ENCODE results near the gene SIPA1L3. TPM values are rescaled to one million over a fixed set of nuclear protein-coding genes. Genes with fewer than 3 reads are reported as not detected.

SIPA1L3 gene
- polyA plus RNA-seq, 1 of the 3 experiments (the other 2 are of a cell fraction) = 11.6 TPM

DNA sequence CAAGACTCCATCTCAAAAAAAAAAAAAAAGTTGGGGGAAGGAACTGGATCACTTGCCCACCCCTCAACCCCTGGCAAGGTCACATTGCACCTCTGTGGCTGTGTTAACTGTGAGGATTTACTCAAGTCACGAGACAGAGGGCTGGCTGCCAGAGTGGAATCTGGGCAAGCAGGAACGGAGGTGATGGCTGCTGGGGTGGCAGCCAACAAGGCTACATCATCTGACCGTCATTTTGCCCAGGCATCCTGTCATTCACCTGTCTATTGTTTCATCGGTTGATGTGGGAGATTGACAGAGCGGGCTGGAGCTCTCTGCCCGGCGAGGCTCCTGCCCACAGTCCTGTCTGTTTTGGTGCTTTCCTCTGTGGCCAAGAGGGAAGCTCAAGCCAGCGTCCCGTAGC, 241.3 kb downstream of the SIPA1L3 start:
- Histone ChIP-seq H3F3A (replicated peaks; ENCODE audit: insufficient read depth) (peaks cover 4% of the 10 kb centered on the region), H3K9ac (no peak overlapping the region), H4K20me1 (ENCODE audit: insufficient read depth) (no peaks in the 10 kb centered on the region), H2AFZ (ENCODE audit: low read depth) (no peak overlapping the region), H3K27ac (ENCODE audit: low read depth in 2 of 2, low read length in 1 of 2) (no peak overlapping the region), H3K4me1 (ENCODE audit: control insufficient read depth in 1 of 2, insufficient read depth in 2 of 2, low read depth in 1 of 2, low read length in 1 of 2) (peaks cover 13 to 14% of the 10 kb centered on the region in 2 experiments; a peak in 2 of 4 replicates), H3K4me3 (ENCODE audit: low read depth in 2 of 2, low read length in 1 of 2) (no peak overlapping the region), H3K36me3 (replicated peaks in 1 of 2; ENCODE audit: control insufficient read depth in 1 of 2, insufficient read depth in 2 of 2, low read length in 1 of 2) (peaks cover 4% of the 10 kb centered on the region in 2 experiments), H3K4me2 (no peak overlapping the region), H3K27me3 (ENCODE audit: insufficient read depth) (no peaks in the 10 kb centered on the region), H3K79me2 (ENCODE audit: insufficient read depth) (no peaks in the 10 kb centered on the region), H3K9me3 (no peaks in the 10 kb centered on the region), H3K9me2 (no peaks in the 10 kb centered on the region)
- DNase-seq = no peak
- POLR2A ChIA-PET = no interaction called here
- CTCF ChIA-PET = interaction anchor here (1.2 to 1.5 kb wide), 3 partner anchors 9 to 188 kb away, joined by 3 to 5 read pairs (median 3); partner anchors contain the start of gene CATSPERG
- TF ChIP-seq ELF1 (IDR thresholded peaks at IDR 0.05) (no peak), FOSL2 (IDR thresholded peaks at IDR 0.05; ENCODE audit: borderline replicate concordance, low read depth) (no peak), MAX (IDR thresholded peaks at IDR 0.05; ENCODE audit: low read depth) (no peak), MXI1 (IDR thresholded peaks at IDR 0.05; ENCODE audit: low read depth, low read length) (no peak), JUND (IDR thresholded peaks at IDR 0.05) (no peak), NFIC (IDR thresholded peaks at IDR 0.05; ENCODE audit: borderline replicate concordance) (no peak), FOXM1 (IDR thresholded peaks at IDR 0.05; ENCODE audit: low read depth) (no peak), SMC3 (IDR thresholded peaks at IDR 0.05; ENCODE audit: low read depth, low read length) (no peak)
- TF ChIP-seq, protein P1, sequence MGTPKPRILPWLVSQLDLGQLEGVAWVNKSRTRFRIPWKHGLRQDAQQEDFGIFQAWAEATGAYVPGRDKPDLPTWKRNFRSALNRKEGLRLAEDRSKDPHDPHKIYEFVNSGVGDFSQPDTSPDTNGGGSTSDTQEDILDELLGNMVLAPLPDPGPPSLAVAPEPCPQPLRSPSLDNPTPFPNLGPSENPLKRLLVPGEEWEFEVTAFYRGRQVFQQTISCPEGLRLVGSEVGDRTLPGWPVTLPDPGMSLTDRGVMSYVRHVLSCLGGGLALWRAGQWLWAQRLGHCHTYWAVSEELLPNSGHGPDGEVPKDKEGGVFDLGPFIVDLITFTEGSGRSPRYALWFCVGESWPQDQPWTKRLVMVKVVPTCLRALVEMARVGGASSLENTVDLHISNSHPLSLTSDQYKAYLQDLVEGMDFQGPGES (IDR thresholded peaks at IDR 0.05; ENCODE audit: low read depth, low read length) = no peak
- TF ChIP-seq, protein P2, sequence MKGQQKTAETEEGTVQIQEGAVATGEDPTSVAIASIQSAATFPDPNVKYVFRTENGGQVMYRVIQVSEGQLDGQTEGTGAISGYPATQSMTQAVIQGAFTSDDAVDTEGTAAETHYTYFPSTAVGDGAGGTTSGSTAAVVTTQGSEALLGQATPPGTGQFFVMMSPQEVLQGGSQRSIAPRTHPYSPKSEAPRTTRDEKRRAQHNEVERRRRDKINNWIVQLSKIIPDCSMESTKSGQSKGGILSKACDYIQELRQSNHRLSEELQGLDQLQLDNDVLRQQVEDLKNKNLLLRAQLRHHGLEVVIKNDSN (IDR thresholded peaks at IDR 0.05; ENCODE audit: borderline replicate concordance, low read depth) = no peak
- TF ChIP-seq, protein P3, sequence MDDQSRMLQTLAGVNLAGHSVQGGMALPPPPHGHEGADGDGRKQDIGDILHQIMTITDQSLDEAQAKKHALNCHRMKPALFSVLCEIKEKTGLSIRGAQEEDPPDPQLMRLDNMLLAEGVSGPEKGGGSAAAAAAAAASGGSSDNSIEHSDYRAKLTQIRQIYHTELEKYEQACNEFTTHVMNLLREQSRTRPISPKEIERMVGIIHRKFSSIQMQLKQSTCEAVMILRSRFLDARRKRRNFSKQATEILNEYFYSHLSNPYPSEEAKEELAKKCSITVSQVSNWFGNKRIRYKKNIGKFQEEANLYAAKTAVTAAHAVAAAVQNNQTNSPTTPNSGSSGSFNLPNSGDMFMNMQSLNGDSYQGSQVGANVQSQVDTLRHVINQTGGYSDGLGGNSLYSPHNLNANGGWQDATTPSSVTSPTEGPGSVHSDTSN (IDR thresholded peaks at IDR 0.05) = no peak
- 97% methylated on average over 9 of the region's 9 CpGs for WGBS (ENCODE audit: low lambda C conversion rate)

GRCh38 chr19:38149661-38150061, 242.7 kb downstream of the SIPA1L3 start:
- H3K79me2 ChIP-seq (ENCODE audit: insufficient read depth) = no peaks in the 10 kb centered on the region

More at GRCh38 chr19:38149661-38150061, 242.7 kb downstream of the SIPA1L3 start:
- peaks cover 0 to 10% of the 10 kb centered on the region in 2 experiments for H3K36me3 ChIP-seq (replicated peaks in 1 of 2; ENCODE audit: control insufficient read depth in 1 of 2, insufficient read depth in 2 of 2, low read length in 1 of 2)
- ChIA-PET POLR2A (no interaction called here), CTCF (interaction anchor here (1.0 to 2.2 kb wide), 5 partner anchors 10 to 245 kb away, joined by 3 to 8 read pairs (median 3); no protein-coding TSS in a partner anchor)
- no peak overlapping the region for H3K4me3 ChIP-seq (ENCODE audit: low read depth in 2 of 2, low read length in 1 of 2)
- TF ChIP-seq FOXJ3 (CRISPR knock-in tag; IDR thresholded peaks at IDR 0.05) = no peak
- TF ChIP-seq EP300 (IDR thresholded peaks at IDR 0.05; ENCODE audit: borderline replicate concordance in 1 of 2, low read depth in 1 of 2, low read length in 1 of 2) = no peak
- TF ChIP-seq ELF1 (IDR thresholded peaks at IDR 0.05) = no peak
- TF ChIP-seq, protein P1 (IDR thresholded peaks at IDR 0.05; ENCODE audit: low read depth, low read length) = no peak
- TF ChIP-seq REST (IDR thresholded peaks at IDR 0.05; ENCODE audit: low read depth, low read length) = no peak
- TF ChIP-seq NFIC (IDR thresholded peaks at IDR 0.05; ENCODE audit: borderline replicate concordance) = no peak
- TF ChIP-seq SIN3A (IDR thresholded peaks at IDR 0.05; ENCODE audit: borderline replicate concordance, low read depth, low read length) = no peak
- TF ChIP-seq SMC3 (IDR thresholded peaks at IDR 0.05; ENCODE audit: low read depth, low read length) = no peak
- TF ChIP-seq GABPA (IDR thresholded peaks at IDR 0.05; ENCODE audit: low read depth) = no peak
- no peak for TF ChIP-seq FOSL2 (IDR thresholded peaks at IDR 0.05; ENCODE audit: borderline replicate concordance, low read depth)
- H3K9ac ChIP-seq = no peak overlapping the region
- H3K27ac ChIP-seq (ENCODE audit: low read depth in 2 of 2, low read length in 1 of 2) = no peak overlapping the region
- no peak overlapping the region for H3K4me2 ChIP-seq
- DNase-seq = no peak
- H3K4me1 ChIP-seq (ENCODE audit: control insufficient read depth in 1 of 2, insufficient read depth in 2 of 2, low read depth in 1 of 2, low read length in 1 of 2) = peaks cover 13 to 19% of the 10 kb centered on the region in 2 experiments; a peak in 2 of 4 replicates
- 91% methylated on average over 6 of the region's 6 CpGs for WGBS (ENCODE audit: low lambda C conversion rate)
- H4K20me1 ChIP-seq (ENCODE audit: insufficient read depth) = no peaks in the 10 kb centered on the region
- no peaks in the 10 kb centered on the region for H3K27me3 ChIP-seq (ENCODE audit: insufficient read depth)
- no peaks in the 10 kb centered on the region for H3K9me3 ChIP-seq
- no peak overlapping the region for H2AFZ ChIP-seq (ENCODE audit: low read depth)
- peaks cover 4% of the 10 kb centered on the region for H3F3A ChIP-seq (replicated peaks; ENCODE audit: insufficient read depth)
- no peaks in the 10 kb centered on the region for H3K9me2 ChIP-seq

All from SK-N-SH (cell line).